Endothelial cell of umbilical vein (primary cell): ENCODE results near the gene CCDC7. TPM values are rescaled to one million over a fixed set of nuclear protein-coding genes. Genes with fewer than 3 reads are reported as not detected.

Source experiments
- BruUV-seq: library from RNA; stranded (reverse); fragments of 400-500 nt; replicated peaks from 2 replicates; lab custom pipeline; 2021; lab: Mats Ljungman, UMichigan
- CTCF ChIA-PET: fragments of 300-600, 350-600 bp; sonication (Branson Sonifier 250); formaldehyde crosslinking; loops from one replicate; lab custom pipeline; 2021; ENCODE audit warnings: antibody characterized with exemption, inconsistent platforms; lab: Charles Lee
- POLR2A ChIA-PET: fragments of 300-600, 350-600 bp; sonication (Branson Sonifier 250); formaldehyde crosslinking; loops from one replicate; lab custom pipeline; 2021; ENCODE audit warnings: antibody characterized with exemption, inconsistent platforms; lab: Charles Lee
- DNase-seq: peaks from one replicate; pipeline ENCODE4 v3.0.0-alpha.2; 2011; ENCODE audit warnings: low read depth, low spot score
- FAIRE-seq: peaks from 2 replicates; lab custom pipeline; 2011; peaks lifted over from hg19 to GRCh38; lab: Jason Lieb, UNC
- H2AFZ ChIP-seq: 2 replicates; pipeline ENCODE4 v1.6.0; 2012; ENCODE audit warnings: low read depth, low read length, control low read depth, inconsistent platforms
- H3K27ac ChIP-seq: 2 replicates; pipeline ENCODE4 v1.5.1; 2011; ENCODE audit warnings: low read depth, mild to moderate bottlenecking, control low read depth, low read length, moderate library complexity; ENCODE audit not compliant: insufficient read depth
- H3K27me3 ChIP-seq, 2 experiments: 2 replicates each; pipeline versions ENCODE4 v1.6.0 to v1.6.1; 2011; ENCODE audit warnings: low read length in 2 of 2, mixed read lengths in 1 of 2; ENCODE audit not compliant: control insufficient read depth in 2 of 2, insufficient read depth in 2 of 2
- H3K36me3 ChIP-seq, 2 experiments: 2 replicates in 1 of 2; 3 replicates in 1 of 2; pipeline ENCODE4 v1.5.1; 2011; ENCODE audit warnings: low read length in 2 of 2, mild to moderate bottlenecking in 1 of 2, moderate library complexity in 1 of 2; ENCODE audit not compliant: control insufficient read depth in 2 of 2, insufficient read depth in 2 of 2; ENCODE audit errors: extremely low read depth in 1 of 2
- H3K4me1 ChIP-seq: 3 replicates; pipeline ENCODE4 v1.5.1; 2011; ENCODE audit warnings: mild to moderate bottlenecking, low read length; ENCODE audit not compliant: control insufficient read depth, insufficient read depth; ENCODE audit errors: extremely low read depth
- H3K4me2 ChIP-seq: 2 replicates; pipeline ENCODE4 v1.6.1; 2011; ENCODE audit warnings: low read length, control low read depth, mixed read lengths; ENCODE audit not compliant: insufficient read depth
- H3K4me3 ChIP-seq, 3 experiments: fragments of 200-600 bp in 1 of 3; sonication (generic), shearing (Covaris generic) in 1 of 3; replicated peaks in 1 of 3; 2 replicates each; pipeline ENCODE4 v1.5.1; 2011 to 2016; ENCODE audit warnings: control low read depth in 3 of 3, low read length in 3 of 3, mild to moderate bottlenecking in 2 of 3, inconsistent platforms in 1 of 3, low read depth in 1 of 3, moderate library complexity in 1 of 3; ENCODE audit not compliant: insufficient read depth in 1 of 3
- H3K79me2 ChIP-seq: 2 replicates; pipeline ENCODE4 v1.6.0; 2012; ENCODE audit warnings: low read length, inconsistent platforms; ENCODE audit not compliant: control insufficient read depth, insufficient read depth
- H3K9ac ChIP-seq: replicated peaks from 2 replicates; pipeline ENCODE3; 2011; ENCODE audit warnings: low read length, control low read depth; ENCODE audit not compliant: insufficient read depth; ENCODE audit errors: extremely low read depth
- H3K9me1 ChIP-seq: replicated peaks from 3 replicates; pipeline ENCODE4 v1.6.0; 2011; ENCODE audit warnings: mild to moderate bottlenecking, low read length; ENCODE audit not compliant: control insufficient read depth, insufficient read depth; ENCODE audit errors: extremely low read depth
- H3K9me3 ChIP-seq: replicated peaks from 2 replicates; pipeline ENCODE4 v1.5.1; 2012; ENCODE audit warnings: low read length, inconsistent platforms; ENCODE audit not compliant: control insufficient read depth, insufficient read depth
- H4K20me1 ChIP-seq: replicated peaks from 2 replicates; pipeline ENCODE3; 2011; ENCODE audit warnings: mild to moderate bottlenecking, low read length; ENCODE audit not compliant: control insufficient read depth, insufficient read depth; ENCODE audit errors: extremely low read depth
- EZH2 ChIP-seq: IDR thresholded peaks from 2 replicates; pipeline ENCODE4 v1.6.1; 2012; ENCODE audit warnings: borderline replicate concordance, low read depth, mild to moderate bottlenecking, moderate library complexity, low read length, inconsistent platforms; ENCODE audit not compliant: severe bottlenecking
- FOS ChIP-seq: IDR thresholded peaks from 2 replicates; pipeline ENCODE4 v1.6.1; 2011; ENCODE audit warnings: mild to moderate bottlenecking, low read length, moderate library complexity, borderline replicate concordance; ENCODE audit not compliant: insufficient read depth
- GATA2 ChIP-seq: IDR thresholded peaks from 2 replicates; pipeline ENCODE4 v1.7.0; 2011; ENCODE audit warnings: low read depth, mild to moderate bottlenecking, moderate library complexity, mixed read lengths, low read length; ENCODE audit not compliant: insufficient read length, insufficient read depth
- JUN ChIP-seq: IDR thresholded peaks from 2 replicates; pipeline ENCODE4 v1.6.1; 2011; ENCODE audit warnings: borderline replicate concordance, low read depth; ENCODE audit not compliant: insufficient read length, insufficient read depth
- MYC ChIP-seq: IDR thresholded peaks from one replicate; pipeline ENCODE4 v1.6.1; 2011; ENCODE audit warnings: mild to moderate bottlenecking, low read depth, low read length
- POLR2A ChIP-seq: IDR thresholded peaks from 2 replicates; pipeline ENCODE4 v1.6.1; 2012; ENCODE audit warnings: low read depth, mild to moderate bottlenecking, control low read depth, low read length
- POLR2AphosphoS5 ChIP-seq: IDR thresholded peaks from 2 replicates; pipeline ENCODE4 v1.6.1; 2012; ENCODE audit warnings: low read depth, mild to moderate bottlenecking, control low read depth, low read length, moderate library complexity; ENCODE audit not compliant: insufficient read depth
- dilution Hi-C: fragments of 300-500 bp; cut with MboI; formaldehyde crosslinking; loops from one replicate; pipeline ENCODE4 v1.15.0; 2019; ENCODE audit warnings: low sequenced_read_pairs; ENCODE audit not compliant: extremely low pct_ligation_motif_present
- intact Hi-C: fragments of 100-400 bp; cut with micrococcal nuclease; formaldehyde crosslinking; loops from one replicate; pipeline ENCODE4 v1.10.0; 2022
- polyA plus RNA-seq, 4 experiments: library from polyadenylated mRNA; depleted of rRNA in 3 of 4; stranded (reverse) in 3 of 4; unstranded in 1 of 4; fragments of >200 nt; gene quantifications; 2 replicates each; pipeline versions ENCODE4 v1.2.1 to v1.2.3, GENCODE V29; 2011 to 2012; ENCODE audit warnings: missing spikeins in 1 of 4
- total RNA-seq: library from RNA; stranded (reverse); gene quantifications from 2 replicates; pipeline ENCODE4 v1.2.3, GENCODE V29; 2021
- TF ChIP-seq, protein P1 (sequence below), 2 donors: IDR thresholded peaks; 1 replicate in 1 of 2; 2 replicates in 1 of 2; pipeline ENCODE4 v1.5.1; 2011; ENCODE audit warnings: low read length in 2 of 2, mild to moderate bottlenecking in 2 of 2, moderate library complexity in 2 of 2, control low read depth in 1 of 2, inconsistent platforms in 1 of 2, low read depth in 1 of 2; ENCODE audit not compliant: insufficient read depth in 1 of 2; ENCODE audit errors: extremely low read depth in 1 of 2
- TF ChIP-seq, protein P2 (sequence below): IDR thresholded peaks from 2 replicates; pipeline ENCODE4 v1.6.1; 2011; ENCODE audit not compliant: insufficient read depth, insufficient read length

The CCDC7 gene
- total and polyA plus RNA-seq, 2 donors (not counting 3 experiments of a cell fraction or from before 2014, with no cell fraction given), result 0.35 to 8.2 TPM

- H3K9me3 ChIP-seq, result no peaks in the 10 kb centered on the region
- H3K9ac ChIP-seq, result no peak overlapping the region
- no peak overlapping the region for H3K27ac ChIP-seq
- H4K20me1 ChIP-seq, result no peaks in the 10 kb centered on the region
- H3K9me1 ChIP-seq, result no peaks in the 10 kb centered on the region
- H3K79me2 ChIP-seq, result no peaks in the 10 kb centered on the region
- H3K27me3 ChIP-seq, result peaks cover 0 to 2% of the 10 kb centered on the region in 2 experiments
- TF ChIP-seq POLR2A (no peak), POLR2AphosphoS5 (no peak), FOS (no peak), MYC (no peak)
- TF ChIP-seq, protein P1, sequence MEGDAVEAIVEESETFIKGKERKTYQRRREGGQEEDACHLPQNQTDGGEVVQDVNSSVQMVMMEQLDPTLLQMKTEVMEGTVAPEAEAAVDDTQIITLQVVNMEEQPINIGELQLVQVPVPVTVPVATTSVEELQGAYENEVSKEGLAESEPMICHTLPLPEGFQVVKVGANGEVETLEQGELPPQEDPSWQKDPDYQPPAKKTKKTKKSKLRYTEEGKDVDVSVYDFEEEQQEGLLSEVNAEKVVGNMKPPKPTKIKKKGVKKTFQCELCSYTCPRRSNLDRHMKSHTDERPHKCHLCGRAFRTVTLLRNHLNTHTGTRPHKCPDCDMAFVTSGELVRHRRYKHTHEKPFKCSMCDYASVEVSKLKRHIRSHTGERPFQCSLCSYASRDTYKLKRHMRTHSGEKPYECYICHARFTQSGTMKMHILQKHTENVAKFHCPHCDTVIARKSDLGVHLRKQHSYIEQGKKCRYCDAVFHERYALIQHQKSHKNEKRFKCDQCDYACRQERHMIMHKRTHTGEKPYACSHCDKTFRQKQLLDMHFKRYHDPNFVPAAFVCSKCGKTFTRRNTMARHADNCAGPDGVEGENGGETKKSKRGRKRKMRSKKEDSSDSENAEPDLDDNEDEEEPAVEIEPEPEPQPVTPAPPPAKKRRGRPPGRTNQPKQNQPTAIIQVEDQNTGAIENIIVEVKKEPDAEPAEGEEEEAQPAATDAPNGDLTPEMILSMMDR (IDR thresholded peaks at IDR 0.05; ENCODE audit: extremely low read depth in 1 of 2, insufficient read depth in 1 of 2, low read depth in 1 of 2, low read length in 2 of 2), result no peak
- H3K4me1 ChIP-seq, result no peaks in the 10 kb centered on the region
- no peaks in the 10 kb centered on the region for H3K36me3 ChIP-seq
- ChIA-PET CTCF (no interaction called here), POLR2A (no interaction called here)
- no peak for FAIRE-seq
- dilution Hi-C loops (no loop called here), intact Hi-C loops (no loop called here)
- no peak overlapping the region for H3K4me3 ChIP-seq
- no peak for DNase-seq
- no peak overlapping the region for H2AFZ ChIP-seq
- no TSS peak for BruUV-seq
- no peak overlapping the region for H3K4me2 ChIP-seq
Observed at GRCh38 chr10:32771217-32771616, 325.3 kb downstream of the CCDC7 start.

GRCh38 chr10:32773105-32773504, 327.2 kb downstream of the CCDC7 start:
- H3K4me1 ChIP-seq, result no peaks in the 10 kb centered on the region
- dilution Hi-C loops, result no loop called here
- ChIA-PET POLR2A (no interaction called here), CTCF (no interaction called here)
- no peak overlapping the region for H2AFZ ChIP-seq
- no TSS peak for BruUV-seq
- H3K9me1 ChIP-seq, result no peaks in the 10 kb centered on the region
- H3K27me3 ChIP-seq, result peaks cover 0 to 2% of the 10 kb centered on the region in 2 experiments
- no peak overlapping the region for H3K27ac ChIP-seq
- no peak overlapping the region for H3K4me3 ChIP-seq
- DNase-seq (no peak), FAIRE-seq (no peak)
- no peaks in the 10 kb centered on the region for H3K36me3 ChIP-seq
- no peaks in the 10 kb centered on the region for H3K9me3 ChIP-seq
- TF ChIP-seq MYC (no peak), POLR2AphosphoS5 (no peak), JUN (no peak), POLR2A (no peak), GATA2 (no peak), EZH2 (no peak), FOS (no peak)
- TF ChIP-seq, protein P2, sequence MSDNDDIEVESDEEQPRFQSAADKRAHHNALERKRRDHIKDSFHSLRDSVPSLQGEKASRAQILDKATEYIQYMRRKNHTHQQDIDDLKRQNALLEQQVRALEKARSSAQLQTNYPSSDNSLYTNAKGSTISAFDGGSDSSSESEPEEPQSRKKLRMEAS, result no peak
- TF ChIP-seq, protein P1 (IDR thresholded peaks at IDR 0.05; ENCODE audit: extremely low read depth in 1 of 2, insufficient read depth in 1 of 2, low read depth in 1 of 2, low read length in 2 of 2), result no peak
- H3K9ac ChIP-seq, result no peak overlapping the region
- H3K4me2 ChIP-seq, result no peak overlapping the region
- H4K20me1 ChIP-seq, result no peaks in the 10 kb centered on the region
- H3K79me2 ChIP-seq, result no peaks in the 10 kb centered on the region
- intact Hi-C loops, result no loop called here
